WTC11 (cell line): ENCODE measurements around the gene NINL.

Experiments
- FOXJ3 ChIP-seq: sonication (generic); formaldehyde crosslinking; IDR thresholded peaks from 2 replicates; pipeline ENCODE4 v1.9.0; 2021; ENCODE audit warnings: missing genetic modification reagents, mild to moderate bottlenecking, borderline replicate concordance
- FOXP1 ChIP-seq: sonication (generic); formaldehyde crosslinking; IDR thresholded peaks from 2 replicates; pipeline ENCODE4 v1.8.0; 2022; ENCODE audit warnings: missing genetic modification reagents, mild to moderate bottlenecking, moderate library complexity, borderline replicate concordance
- GABPB1 ChIP-seq: sonication (generic); formaldehyde crosslinking; IDR thresholded peaks from 2 replicates; pipeline ENCODE4 v1.8.1; 2023; ENCODE audit warnings: mild to moderate bottlenecking, missing genetic modification reagents
- IRF2 ChIP-seq: sonication (generic); formaldehyde crosslinking; IDR thresholded peaks from 2 replicates; pipeline ENCODE4 v1.8.0; 2022; ENCODE audit warnings: low read depth, missing genetic modification reagents, borderline replicate concordance
- NFYB ChIP-seq: sonication (generic); formaldehyde crosslinking; conservative IDR thresholded peaks from 2 replicates; pipeline ENCODE4 v1.8.0; 2022; ENCODE audit warnings: low read depth, missing genetic modification reagents
- ZNF263 ChIP-seq: sonication (generic); formaldehyde crosslinking; IDR thresholded peaks from 2 replicates; pipeline ENCODE4 v1.8.1; 2022; ENCODE audit warnings: low read depth, mild to moderate bottlenecking, moderate library complexity, missing genetic modification reagents
- TF ChIP-seq, protein P1 (sequence below): fragments of 200-600 bp; IDR thresholded peaks from 2 replicates; pipeline ENCODE4 v1.8.0; 2022; ENCODE audit warnings: antibody characterized with exemption
- TF ChIP-seq, protein P2 (sequence below): sonication (generic); formaldehyde crosslinking; IDR thresholded peaks from 2 replicates; pipeline ENCODE4 v1.8.1; 2022; ENCODE audit warnings: mild to moderate bottlenecking, missing genetic modification reagents, moderate library complexity, borderline replicate concordance
- TF ChIP-seq, protein P3 (sequence below): sonication (generic); formaldehyde crosslinking; IDR thresholded peaks from 2 replicates; pipeline ENCODE4 v1.8.1; 2023; ENCODE audit warnings: mild to moderate bottlenecking, missing genetic modification reagents
- TF ChIP-seq, protein P4 (sequence below): sonication (generic); formaldehyde crosslinking; IDR thresholded peaks from 2 replicates; pipeline ENCODE4 v1.8.0; 2022; ENCODE audit warnings: missing genetic modification reagents
- TF ChIP-seq, protein P5 (sequence below): sonication (generic); formaldehyde crosslinking; IDR thresholded peaks from 2 replicates; pipeline ENCODE4 v1.8.1; 2022; ENCODE audit warnings: low read depth, mild to moderate bottlenecking, moderate library complexity, missing genetic modification reagents, borderline replicate concordance

DNA sequence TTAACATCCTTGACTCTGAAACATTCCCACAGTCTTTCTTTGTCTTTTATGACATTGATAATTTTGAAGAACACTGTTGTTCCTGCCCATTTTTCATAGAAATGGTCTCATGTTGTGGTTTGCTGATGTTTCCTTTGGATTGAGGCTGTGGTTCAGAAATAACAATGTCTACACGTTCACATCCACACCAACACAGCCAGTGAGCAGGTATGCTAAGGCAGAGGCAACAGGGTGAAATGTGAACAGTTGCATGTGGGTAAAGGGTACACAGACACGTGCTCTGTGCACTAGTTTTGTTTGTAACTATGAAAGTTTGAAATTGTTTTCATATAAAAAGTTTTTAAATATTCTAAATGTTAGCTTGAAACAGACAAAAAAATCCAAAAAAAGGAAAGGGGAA is 99.5 kb downstream of the NINL start:
- TF ChIP-seq IRF2 (no peak), NFYB (CRISPR knock-in tag) (no peak), FOXJ3 (CRISPR knock-in tag) (no peak), ZNF263 (CRISPR knock-in tag) (no peak), GABPB1 (CRISPR knock-in tag) (no peak), FOXP1 (no peak)
- TF ChIP-seq, protein P1, sequence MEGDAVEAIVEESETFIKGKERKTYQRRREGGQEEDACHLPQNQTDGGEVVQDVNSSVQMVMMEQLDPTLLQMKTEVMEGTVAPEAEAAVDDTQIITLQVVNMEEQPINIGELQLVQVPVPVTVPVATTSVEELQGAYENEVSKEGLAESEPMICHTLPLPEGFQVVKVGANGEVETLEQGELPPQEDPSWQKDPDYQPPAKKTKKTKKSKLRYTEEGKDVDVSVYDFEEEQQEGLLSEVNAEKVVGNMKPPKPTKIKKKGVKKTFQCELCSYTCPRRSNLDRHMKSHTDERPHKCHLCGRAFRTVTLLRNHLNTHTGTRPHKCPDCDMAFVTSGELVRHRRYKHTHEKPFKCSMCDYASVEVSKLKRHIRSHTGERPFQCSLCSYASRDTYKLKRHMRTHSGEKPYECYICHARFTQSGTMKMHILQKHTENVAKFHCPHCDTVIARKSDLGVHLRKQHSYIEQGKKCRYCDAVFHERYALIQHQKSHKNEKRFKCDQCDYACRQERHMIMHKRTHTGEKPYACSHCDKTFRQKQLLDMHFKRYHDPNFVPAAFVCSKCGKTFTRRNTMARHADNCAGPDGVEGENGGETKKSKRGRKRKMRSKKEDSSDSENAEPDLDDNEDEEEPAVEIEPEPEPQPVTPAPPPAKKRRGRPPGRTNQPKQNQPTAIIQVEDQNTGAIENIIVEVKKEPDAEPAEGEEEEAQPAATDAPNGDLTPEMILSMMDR = no peak
- TF ChIP-seq, protein P2, sequence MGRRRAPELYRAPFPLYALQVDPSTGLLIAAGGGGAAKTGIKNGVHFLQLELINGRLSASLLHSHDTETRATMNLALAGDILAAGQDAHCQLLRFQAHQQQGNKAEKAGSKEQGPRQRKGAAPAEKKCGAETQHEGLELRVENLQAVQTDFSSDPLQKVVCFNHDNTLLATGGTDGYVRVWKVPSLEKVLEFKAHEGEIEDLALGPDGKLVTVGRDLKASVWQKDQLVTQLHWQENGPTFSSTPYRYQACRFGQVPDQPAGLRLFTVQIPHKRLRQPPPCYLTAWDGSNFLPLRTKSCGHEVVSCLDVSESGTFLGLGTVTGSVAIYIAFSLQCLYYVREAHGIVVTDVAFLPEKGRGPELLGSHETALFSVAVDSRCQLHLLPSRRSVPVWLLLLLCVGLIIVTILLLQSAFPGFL (CRISPR knock-in tag) = no peak
- TF ChIP-seq, protein P3, sequence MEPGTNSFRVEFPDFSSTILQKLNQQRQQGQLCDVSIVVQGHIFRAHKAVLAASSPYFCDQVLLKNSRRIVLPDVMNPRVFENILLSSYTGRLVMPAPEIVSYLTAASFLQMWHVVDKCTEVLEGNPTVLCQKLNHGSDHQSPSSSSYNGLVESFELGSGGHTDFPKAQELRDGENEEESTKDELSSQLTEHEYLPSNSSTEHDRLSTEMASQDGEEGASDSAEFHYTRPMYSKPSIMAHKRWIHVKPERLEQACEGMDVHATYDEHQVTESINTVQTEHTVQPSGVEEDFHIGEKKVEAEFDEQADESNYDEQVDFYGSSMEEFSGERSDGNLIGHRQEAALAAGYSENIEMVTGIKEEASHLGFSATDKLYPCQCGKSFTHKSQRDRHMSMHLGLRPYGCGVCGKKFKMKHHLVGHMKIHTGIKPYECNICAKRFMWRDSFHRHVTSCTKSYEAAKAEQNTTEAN (CRISPR knock-in tag) = no peak
- TF ChIP-seq, protein P4, sequence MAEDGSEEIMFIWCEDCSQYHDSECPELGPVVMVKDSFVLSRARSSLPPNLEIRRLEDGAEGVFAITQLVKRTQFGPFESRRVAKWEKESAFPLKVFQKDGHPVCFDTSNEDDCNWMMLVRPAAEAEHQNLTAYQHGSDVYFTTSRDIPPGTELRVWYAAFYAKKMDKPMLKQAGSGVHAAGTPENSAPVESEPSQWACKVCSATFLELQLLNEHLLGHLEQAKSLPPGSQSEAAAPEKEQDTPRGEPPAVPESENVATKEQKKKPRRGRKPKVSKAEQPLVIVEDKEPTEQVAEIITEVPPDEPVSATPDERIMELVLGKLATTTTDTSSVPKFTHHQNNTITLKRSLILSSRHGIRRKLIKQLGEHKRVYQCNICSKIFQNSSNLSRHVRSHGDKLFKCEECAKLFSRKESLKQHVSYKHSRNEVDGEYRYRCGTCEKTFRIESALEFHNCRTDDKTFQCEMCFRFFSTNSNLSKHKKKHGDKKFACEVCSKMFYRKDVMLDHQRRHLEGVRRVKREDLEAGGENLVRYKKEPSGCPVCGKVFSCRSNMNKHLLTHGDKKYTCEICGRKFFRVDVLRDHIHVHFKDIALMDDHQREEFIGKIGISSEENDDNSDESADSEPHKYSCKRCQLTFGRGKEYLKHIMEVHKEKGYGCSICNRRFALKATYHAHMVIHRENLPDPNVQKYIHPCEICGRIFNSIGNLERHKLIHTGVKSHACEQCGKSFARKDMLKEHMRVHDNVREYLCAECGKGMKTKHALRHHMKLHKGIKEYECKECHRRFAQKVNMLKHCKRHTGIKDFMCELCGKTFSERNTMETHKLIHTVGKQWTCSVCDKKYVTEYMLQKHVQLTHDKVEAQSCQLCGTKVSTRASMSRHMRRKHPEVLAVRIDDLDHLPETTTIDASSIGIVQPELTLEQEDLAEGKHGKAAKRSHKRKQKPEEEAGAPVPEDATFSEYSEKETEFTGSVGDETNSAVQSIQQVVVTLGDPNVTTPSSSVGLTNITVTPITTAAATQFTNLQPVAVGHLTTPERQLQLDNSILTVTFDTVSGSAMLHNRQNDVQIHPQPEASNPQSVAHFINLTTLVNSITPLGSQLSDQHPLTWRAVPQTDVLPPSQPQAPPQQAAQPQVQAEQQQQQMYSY (CRISPR knock-in tag) = no peak
- TF ChIP-seq, protein P5, sequence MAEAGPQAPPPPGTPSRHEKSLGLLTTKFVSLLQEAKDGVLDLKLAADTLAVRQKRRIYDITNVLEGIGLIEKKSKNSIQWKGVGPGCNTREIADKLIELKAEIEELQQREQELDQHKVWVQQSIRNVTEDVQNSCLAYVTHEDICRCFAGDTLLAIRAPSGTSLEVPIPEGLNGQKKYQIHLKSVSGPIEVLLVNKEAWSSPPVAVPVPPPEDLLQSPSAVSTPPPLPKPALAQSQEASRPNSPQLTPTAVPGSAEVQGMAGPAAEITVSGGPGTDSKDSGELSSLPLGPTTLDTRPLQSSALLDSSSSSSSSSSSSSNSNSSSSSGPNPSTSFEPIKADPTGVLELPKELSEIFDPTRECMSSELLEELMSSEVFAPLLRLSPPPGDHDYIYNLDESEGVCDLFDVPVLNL (CRISPR knock-in tag) = no peak
